Uterus (tissue), 4 donors: Measurements from ENCODE around the gene CNTN1. TPM values are rescaled to one million over a fixed set of nuclear protein-coding genes. Genes with fewer than 3 reads are reported as not detected.

Experiments used
- DNase-seq, 2 donors: peaks; one replicate each; pipeline ENCODE4 v3.0.0-alpha.2; 2019 to 2020
- H3K27ac ChIP-seq, 2 donors: fragments of 200-600 bp; sonication (generic); 1 replicate in 1 of 2; 2 replicates in 1 of 2; pipeline ENCODE4 v1.5.1; 2016 to 2018
- H3K27me3 ChIP-seq, 2 donors: fragments of 200-600 bp; sonication (generic); one replicate each; pipeline ENCODE4 v1.5.1; 2018 to 2019; ENCODE audit warnings: control low read depth in 1 of 2
- H3K36me3 ChIP-seq, 2 donors: fragments of 200-600 bp; sonication (generic); one replicate each; pipeline ENCODE4 v1.5.1; 2019; ENCODE audit warnings: control low read depth in 1 of 2
- H3K4me1 ChIP-seq, 2 donors: fragments of 200-600 bp; sonication (generic); one replicate each; pipeline ENCODE4 v1.5.1; 2018 to 2019; ENCODE audit warnings: control low read depth in 1 of 2
- H3K4me3 ChIP-seq, 2 donors: fragments of 200-600 bp; sonication (generic); 1 replicate in 1 of 2; 2 replicates in 1 of 2; pipeline ENCODE4 v1.5.1; 2018 to 2019; ENCODE audit warnings: mild to moderate bottlenecking in 1 of 2
- H3K9me3 ChIP-seq, 2 donors: fragments of 200-600 bp; sonication (generic); one replicate each; pipeline ENCODE4 v1.5.1; 2019; ENCODE audit warnings: control low read depth in 1 of 2
- POLR2A ChIP-seq, 2 donors: fragments of 450-650 bp; IDR thresholded peaks; one replicate each; pipeline ENCODE4 v1.6.1; 2016; ENCODE audit warnings: antibody characterized with exemption in 2 of 2, mild to moderate bottlenecking in 1 of 2, moderate library complexity in 1 of 2
- intact Hi-C: fragments of 100-400 bp; cut with DNase I; formaldehyde crosslinking; loops from one replicate; pipeline ENCODE4 v1.15.1; 2023; ENCODE audit warnings: low total_unique reads
- total RNA-seq, 4 donors: library from RNA; depleted of rRNA in 3 of 4; stranded (reverse); fragments of >200 nt in 3 of 4; gene quantifications; one replicate each; pipeline versions ENCODE4 v1.1.0 to v1.2.4, GENCODE V29; 2014 to 2023
- TF ChIP-seq, protein P1 (sequence below), 4 experiments: fragments of 200-600 bp in 2 of 4; fragments of 450-650 bp in 2 of 4; sonication (generic) in 2 of 4; IDR thresholded peaks; one replicate each; pipeline ENCODE4 v1.5.1; 2016 to 2019; ENCODE audit warnings: antibody characterized with exemption in 4 of 4, mild to moderate bottlenecking in 2 of 4, moderate library complexity in 1 of 4
- donor health status: DM: yes; HTN: yes; CAD: no.

Gene CNTN1
- total RNA-seq, 4 donors from 2014 or later: 1.5 to 124 (median 11.0) TPM

DNA sequence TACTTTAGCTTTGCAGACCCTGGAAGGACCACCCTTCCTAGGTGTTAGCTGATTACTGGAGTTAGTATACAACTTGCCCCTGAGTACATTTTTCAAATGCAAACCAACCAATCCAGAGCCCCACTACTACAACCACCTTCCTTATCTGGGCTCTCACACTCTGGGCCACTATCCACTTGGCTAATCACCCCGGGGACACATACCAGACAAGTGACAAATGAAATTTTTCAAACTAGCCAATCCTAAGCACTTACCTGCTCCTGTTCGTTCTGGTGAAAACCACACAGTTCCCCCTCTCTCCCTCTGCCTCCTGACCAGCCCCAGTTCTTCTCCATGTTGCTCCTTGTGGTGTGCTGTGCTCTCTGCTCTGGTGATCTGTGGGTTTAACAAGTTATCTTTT lies 140.4 kb downstream of the CNTN1 start:
- no peak for TF ChIP-seq POLR2A (IDR thresholded peaks at IDR 0.05)
- TF ChIP-seq, protein P1, sequence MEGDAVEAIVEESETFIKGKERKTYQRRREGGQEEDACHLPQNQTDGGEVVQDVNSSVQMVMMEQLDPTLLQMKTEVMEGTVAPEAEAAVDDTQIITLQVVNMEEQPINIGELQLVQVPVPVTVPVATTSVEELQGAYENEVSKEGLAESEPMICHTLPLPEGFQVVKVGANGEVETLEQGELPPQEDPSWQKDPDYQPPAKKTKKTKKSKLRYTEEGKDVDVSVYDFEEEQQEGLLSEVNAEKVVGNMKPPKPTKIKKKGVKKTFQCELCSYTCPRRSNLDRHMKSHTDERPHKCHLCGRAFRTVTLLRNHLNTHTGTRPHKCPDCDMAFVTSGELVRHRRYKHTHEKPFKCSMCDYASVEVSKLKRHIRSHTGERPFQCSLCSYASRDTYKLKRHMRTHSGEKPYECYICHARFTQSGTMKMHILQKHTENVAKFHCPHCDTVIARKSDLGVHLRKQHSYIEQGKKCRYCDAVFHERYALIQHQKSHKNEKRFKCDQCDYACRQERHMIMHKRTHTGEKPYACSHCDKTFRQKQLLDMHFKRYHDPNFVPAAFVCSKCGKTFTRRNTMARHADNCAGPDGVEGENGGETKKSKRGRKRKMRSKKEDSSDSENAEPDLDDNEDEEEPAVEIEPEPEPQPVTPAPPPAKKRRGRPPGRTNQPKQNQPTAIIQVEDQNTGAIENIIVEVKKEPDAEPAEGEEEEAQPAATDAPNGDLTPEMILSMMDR (IDR thresholded peaks at IDR 0.05): no peak
- H3K9me3 ChIP-seq: no peaks in the 10 kb centered on the region
- no peaks in the 10 kb centered on the region for H3K4me1 ChIP-seq
- no peak overlapping the region for H3K4me3 ChIP-seq
- intact Hi-C loops: no loop called here
- no peak for DNase-seq
- H3K27ac ChIP-seq: no peak overlapping the region
- no peaks in the 10 kb centered on the region for H3K27me3 ChIP-seq
- no peaks in the 10 kb centered on the region for H3K36me3 ChIP-seq

DNA sequence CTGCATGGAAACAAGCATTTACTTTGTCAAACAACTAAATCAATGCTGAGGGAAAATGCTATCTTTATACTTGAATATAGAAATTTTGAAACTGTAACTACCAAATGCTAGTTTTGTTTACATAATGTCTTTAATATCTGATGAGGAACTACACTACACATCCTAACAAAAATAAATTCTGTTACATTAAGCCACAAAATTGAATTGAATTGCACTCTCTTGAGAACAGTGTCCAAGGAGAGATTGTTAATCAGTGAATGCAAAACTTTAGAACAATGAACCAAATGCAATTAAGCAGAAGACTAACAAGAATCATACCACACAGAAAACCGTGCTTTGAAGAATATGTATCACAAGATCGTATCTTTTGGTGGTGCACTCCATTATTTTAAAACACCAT lies 141.6 kb downstream of the CNTN1 start:
- Histone ChIP-seq H3K4me1 (no peaks in the 10 kb centered on the region), H3K27me3 (no peaks in the 10 kb centered on the region), H3K36me3 (no peaks in the 10 kb centered on the region), H3K27ac (no peak overlapping the region), H3K4me3 (no peak overlapping the region), H3K9me3 (no peaks in the 10 kb centered on the region)
- DNase-seq: no peak
- no peak for TF ChIP-seq POLR2A (IDR thresholded peaks at IDR 0.05)
- TF ChIP-seq, protein P1 (IDR thresholded peaks at IDR 0.05): no peak
- intact Hi-C loops: no loop called here

DNA sequence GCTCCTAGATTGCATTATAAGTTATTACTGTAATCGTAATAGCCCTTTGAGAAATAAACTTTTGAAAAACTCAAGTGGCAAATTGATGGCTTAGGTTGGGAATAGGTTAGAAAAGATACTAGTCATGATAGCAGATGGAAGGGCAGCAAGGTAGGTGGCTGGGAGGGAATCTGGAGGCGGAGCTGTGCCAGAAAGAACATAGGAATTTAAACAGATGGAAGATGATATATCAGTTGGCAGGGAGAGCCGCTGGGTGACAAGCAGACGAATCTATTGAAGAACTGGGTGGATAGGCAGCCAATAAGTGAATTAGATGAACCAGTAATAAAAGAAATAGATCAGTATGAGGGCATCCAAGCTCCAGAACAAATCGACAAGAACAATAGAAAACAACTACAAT lies 142.1 kb downstream of the CNTN1 start:
- Histone ChIP-seq H3K4me3 (no peak overlapping the region), H3K27ac (no peak overlapping the region), H3K9me3 (no peaks in the 10 kb centered on the region), H3K4me1 (no peaks in the 10 kb centered on the region), H3K27me3 (no peaks in the 10 kb centered on the region), H3K36me3 (no peaks in the 10 kb centered on the region)
- intact Hi-C loops: no loop called here
- TF ChIP-seq POLR2A (IDR thresholded peaks at IDR 0.05): no peak
- TF ChIP-seq, protein P1 (IDR thresholded peaks at IDR 0.05): no peak
- no peak for DNase-seq

DNA sequence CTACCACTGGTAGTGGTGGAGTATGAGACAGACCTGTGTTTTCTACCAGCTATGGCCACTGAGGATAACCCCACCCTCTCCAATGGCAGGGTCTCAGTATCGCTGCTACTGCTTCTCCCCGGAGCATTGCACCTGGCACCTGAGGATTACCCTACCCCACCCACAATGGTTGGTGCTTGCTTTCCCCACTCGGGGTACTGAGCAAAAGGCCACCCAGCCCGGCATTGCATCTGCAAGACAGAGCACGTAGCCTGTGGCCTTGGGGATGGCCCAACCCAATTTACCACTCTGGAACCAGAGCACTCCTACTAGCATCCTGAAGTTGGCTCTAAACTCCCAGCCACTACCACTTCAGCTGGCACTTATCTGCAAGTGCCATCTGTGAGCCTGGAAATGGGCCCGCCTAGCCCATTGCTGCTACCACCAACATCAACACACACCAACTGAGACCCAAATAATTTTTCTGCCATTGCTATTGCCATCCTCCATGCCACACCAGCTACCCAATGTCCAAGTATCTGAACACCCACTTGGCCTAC lies 145.7 kb downstream of the CNTN1 start:
- Histone ChIP-seq H3K36me3 (no peaks in the 10 kb centered on the region), H3K27ac (no peak overlapping the region), H3K4me1 (no peaks in the 10 kb centered on the region), H3K27me3 (no peaks in the 10 kb centered on the region), H3K9me3 (no peaks in the 10 kb centered on the region), H3K4me3 (no peak overlapping the region)
- no peak for DNase-seq
- intact Hi-C loops: no loop called here
- TF ChIP-seq, protein P1 (IDR thresholded peaks at IDR 0.05): no peak
- peak in 1 of 2 donors; percentile 3 for TF ChIP-seq POLR2A (IDR thresholded peaks at IDR 0.05)

DNA sequence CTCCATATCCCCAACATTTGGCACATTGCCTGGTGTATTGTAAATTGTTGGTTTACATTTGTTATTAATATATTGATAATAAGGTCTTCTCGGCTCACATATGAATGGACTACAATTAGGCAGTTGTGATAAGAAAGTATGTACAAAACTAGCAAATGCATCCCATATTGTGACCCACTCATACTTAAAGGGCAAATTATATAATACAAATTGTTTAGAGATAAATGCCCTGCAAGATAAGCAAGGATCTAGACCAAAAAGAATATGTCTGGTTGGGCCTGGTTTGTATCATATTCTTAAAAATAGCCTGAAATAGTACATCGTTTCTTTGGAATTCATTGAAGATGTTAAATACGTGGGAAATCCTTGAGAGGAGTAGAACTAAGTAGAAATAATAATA lies 151.3 kb downstream of the CNTN1 start:
- TF ChIP-seq, protein P1 (IDR thresholded peaks at IDR 0.05): no peak
- no peak for TF ChIP-seq POLR2A (IDR thresholded peaks at IDR 0.05)
- Histone ChIP-seq H3K36me3 (no peaks in the 10 kb centered on the region), H3K27me3 (no peaks in the 10 kb centered on the region), H3K27ac (no peak overlapping the region), H3K9me3 (no peaks in the 10 kb centered on the region), H3K4me3 (no peak overlapping the region), H3K4me1 (no peaks in the 10 kb centered on the region)
- intact Hi-C loops: no loop called here
- DNase-seq: no peak
